HS-27A (cell line): Measurements from ENCODE around the gene CHST12.
A peak's percentile ranks its signal among the peaks of the same experiment; 100 is the strongest.
"Not testable (repeated sequence)": the region's sequence is repeated elsewhere in the genome, so short reads cannot be mapped to it uniquely, and the experiment has no call there.

Source experiments
- DNase-seq: peaks from one replicate; pipeline ENCODE4 v3.0.0-alpha.2; 2012; ENCODE audit warnings: low read depth, missing footprints

The CHST12 gene

GRCh38 chr7:2378125-2378524, 25.3 kb upstream of the CHST12 start:
- not testable (repeated sequence) for DNase-seq

GRCh38 chr7:2379161-2379560, 24.2 kb upstream of the CHST12 start:
- no peak for DNase-seq

DNA sequence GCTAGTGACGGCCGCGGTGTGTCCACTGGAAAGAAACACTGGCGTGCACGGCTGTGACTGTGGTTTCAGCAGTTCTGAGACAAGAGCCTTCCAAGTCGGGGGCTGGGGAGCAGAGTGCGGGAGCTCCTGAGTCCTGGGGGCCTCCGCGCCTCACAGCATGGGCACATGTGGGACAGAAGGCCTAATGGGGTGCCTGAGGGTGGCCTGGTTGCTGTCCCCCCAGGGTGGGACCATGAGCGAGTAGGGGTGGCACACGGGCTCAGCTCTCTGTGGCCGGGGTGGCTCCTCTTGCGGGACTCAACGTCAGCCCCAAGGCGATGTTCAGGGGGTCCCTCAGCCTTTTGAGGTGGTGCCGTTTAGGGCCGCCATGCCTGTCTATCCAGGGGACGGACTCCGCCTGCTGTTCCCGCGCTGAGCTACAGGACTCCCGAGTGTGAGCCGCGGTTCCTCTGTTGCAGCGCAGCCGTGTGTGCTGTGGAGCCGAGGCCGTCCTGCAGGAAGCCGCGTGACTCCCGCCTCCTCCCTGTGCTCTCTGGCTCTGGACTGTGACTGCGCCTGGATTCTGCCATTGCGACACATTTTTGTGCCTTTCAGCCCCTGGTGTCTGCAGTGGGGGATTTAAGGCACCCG, 23.5 kb upstream of the CHST12 start:
- no peak for DNase-seq

DNA sequence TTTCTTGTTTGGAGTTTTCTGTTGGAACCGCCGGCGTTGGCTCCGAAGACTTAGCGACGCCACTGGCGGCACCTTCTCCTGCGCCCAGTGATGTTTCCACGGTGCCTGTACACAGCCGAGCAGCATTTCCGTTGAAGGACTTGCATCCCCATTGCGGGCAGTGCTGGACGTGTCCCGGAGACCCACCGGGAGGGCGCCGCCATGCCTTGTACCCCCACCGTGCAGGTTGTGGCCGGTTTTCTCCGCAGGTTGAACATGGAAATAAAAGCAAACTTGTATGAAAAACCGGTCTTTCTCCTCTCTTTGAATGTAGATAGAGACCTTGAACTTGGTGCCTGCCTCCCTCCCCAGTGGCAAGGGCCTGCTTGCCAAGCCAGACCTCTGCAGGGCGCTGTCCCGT, 22.9 kb upstream of the CHST12 start:
- DNase-seq = no peak

DNA sequence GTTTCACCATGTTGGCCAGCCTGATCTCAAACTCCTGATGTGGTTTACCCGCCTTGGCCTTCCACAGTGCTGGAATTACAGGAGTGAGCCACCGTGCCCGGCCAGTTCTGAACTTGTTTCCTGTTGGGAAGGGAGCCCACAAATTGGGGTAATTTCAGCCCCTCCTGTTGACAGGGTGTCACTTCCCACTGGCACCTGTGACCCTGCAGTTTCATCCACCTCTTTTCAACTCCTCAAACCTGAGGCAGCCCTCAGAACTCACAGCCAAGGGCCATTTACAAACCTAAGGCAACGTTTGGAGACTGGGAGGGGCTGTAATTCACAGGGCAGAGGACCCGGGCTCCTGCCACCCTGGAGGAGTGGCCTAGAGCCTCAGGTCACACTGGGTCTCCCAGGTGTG, 22.2 kb upstream of the CHST12 start:
- DNase-seq = no peak

DNA sequence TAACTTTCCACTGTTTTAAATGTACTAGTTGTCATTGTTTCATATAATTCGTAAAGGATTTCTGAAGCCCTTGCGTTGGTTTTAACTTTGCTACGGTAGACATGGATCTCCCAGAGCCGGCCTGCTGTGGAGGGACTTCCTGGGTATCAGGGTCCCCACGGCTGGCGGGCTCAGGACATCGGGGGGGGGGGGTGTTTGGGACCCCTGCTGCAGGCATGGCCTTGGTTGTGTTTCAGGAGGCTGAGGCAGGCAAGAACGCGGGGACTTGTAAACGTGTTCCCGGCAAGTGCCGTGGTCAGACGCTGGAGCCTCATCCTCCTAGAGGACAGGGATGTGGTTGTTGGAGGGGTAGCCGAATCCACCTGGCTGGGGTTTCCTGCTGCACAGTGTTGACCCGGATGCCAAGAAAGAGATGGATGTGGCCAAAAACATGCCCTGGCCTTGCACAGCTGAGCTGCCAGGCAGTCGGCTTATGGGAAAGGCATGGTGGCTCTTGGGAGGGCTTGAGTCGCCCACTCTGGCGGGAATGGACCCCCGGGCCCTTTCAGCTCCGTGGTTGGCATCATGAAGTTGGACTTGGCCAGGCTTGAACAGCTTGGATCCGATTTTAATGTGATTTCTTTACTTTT, 21.4 kb upstream of the CHST12 start:
- no peak for DNase-seq

- no peak for DNase-seq
Observed at GRCh38 chr7:2383543-2384274, 19.7 kb upstream of the CHST12 start.

GRCh38 chr7:2384354-2385243, 18.8 kb upstream of the CHST12 start:
- DNase-seq = no peak

DNA sequence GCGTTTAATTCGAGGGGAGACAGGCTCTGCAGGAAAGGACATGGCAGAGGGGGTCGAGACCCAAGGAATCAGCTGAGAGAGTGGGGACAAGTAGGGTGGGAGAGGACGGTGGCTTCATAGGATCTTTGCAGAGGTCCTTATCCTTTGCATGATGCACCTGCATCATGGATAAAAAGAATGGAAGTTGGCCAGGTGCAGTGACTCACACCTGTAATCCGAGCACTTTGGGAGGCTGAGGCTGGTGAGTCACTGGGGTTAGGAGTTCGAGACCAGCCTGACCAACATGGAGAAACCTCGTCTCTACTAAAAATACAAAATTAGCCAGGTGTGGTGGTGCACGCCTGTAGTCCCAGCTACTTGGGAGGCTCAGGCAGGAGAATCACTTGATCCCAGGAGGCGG, 17.3 kb upstream of the CHST12 start:
- DNase-seq = not testable (repeated sequence)

DNA sequence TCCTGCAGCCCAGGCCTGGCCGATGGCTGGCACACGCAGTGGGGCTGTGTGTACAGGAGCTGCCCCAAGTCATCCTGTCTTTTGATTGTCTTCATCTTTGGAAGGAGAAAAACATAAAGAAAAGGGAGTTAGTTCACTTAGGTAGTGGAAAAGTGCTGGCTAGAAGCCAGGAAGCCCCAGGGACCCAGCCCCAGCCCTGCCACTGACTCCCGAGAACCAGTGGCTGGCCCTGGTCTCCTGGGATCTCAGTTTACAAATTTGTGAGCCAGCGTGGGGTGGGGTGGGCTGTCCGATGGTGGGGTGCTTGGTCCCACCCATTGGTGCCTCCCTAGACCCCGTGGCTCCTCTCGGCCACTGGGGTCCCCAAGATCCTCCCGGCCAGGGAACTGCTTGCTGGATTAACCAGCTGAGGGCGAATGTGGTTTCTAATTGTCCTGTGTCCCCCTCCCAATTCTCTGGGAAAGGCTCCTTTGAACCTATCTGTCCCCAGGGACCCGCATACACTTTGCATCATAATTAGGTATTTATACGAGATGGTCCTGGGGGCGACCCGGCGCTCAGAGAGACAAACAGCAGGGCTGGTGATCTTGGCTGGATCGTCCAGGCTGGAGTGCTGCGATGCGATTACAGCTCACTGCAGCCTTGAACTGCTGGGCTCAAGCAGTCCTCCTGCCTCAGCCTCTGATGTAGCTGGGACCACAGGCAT, 16.3 kb upstream of the CHST12 start:
- DNase-seq = no peak

GRCh38 chr7:2387897-2388636, 15.3 kb upstream of the CHST12 start:
- DNase-seq = no peak

DNA sequence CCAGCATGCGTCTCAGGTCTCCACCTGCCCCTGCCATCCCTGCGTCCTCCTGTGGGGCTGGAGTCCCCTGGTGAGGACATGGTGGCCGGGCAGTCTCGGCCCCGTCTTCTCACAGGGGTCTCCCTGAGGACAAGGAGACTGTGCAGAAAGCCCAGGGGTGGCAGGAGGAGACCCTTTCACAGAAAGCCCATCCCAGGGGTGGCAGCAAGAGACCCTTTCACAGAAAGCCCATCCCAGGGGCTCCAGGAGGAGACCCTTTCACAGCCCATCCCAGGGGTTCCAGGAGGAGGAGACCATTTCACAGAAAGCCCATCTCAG, 14.8 kb upstream of the CHST12 start:
- DNase-seq = no peak

DNA sequence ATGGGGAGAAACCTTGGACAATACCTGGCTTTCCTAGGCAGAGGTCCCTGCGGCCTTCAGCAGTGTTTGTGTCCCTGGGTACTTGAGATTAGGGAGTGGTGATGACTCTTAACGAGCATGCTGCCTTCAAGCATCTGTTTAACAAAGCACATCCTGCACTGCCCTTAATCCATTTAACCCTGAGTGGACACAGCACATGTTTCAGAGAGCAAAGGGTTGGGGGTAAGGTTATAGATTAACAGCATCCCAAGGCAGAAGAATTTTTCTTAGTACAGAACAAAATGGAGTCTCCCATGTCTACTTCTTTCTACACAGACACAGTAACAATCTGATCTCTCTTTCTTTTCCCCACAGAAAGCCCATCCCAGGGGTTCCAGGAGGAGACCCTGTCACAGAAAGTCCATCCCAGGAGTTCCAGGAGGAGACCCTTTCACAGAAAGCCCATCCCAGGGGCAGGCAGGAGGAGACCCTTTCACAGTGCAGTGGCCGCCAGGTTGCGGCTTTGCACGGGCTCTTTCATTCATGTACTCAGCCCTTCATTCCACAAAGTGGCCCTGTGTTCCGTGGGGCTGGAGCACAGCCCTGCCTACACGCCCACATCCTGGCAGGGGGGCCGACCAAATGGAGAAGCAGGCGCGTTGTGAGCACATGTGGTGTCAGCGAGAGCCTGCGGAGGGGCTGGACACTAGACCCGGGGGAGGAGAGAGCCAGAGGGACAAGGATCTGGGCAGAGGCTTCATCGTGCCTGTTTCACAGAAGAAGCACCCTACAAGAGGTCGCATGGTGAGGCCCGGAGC, 13.2 kb upstream of the CHST12 start:
- DNase-seq = not testable (repeated sequence)

DNA sequence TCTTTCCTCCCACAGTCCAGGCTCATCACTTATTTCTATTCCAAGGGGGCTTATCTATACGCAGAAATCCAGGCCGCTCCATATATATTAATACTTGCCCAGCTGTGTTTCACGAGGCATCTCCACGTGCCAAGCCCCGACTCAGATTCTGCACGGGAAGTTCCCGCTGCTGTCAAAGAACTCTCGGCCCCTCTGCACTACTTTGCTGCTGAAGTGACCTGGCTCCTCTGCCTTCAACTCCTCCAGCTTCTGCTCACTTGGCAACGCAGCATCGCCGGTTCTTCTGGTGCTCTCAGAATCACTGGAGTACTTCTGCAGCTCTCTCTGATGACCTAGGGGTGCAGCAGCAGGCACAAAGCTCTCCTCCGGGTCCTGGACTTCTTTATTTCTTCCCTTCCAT, 9.7 kb upstream of the CHST12 start:
- DNase-seq = no peak

DNA sequence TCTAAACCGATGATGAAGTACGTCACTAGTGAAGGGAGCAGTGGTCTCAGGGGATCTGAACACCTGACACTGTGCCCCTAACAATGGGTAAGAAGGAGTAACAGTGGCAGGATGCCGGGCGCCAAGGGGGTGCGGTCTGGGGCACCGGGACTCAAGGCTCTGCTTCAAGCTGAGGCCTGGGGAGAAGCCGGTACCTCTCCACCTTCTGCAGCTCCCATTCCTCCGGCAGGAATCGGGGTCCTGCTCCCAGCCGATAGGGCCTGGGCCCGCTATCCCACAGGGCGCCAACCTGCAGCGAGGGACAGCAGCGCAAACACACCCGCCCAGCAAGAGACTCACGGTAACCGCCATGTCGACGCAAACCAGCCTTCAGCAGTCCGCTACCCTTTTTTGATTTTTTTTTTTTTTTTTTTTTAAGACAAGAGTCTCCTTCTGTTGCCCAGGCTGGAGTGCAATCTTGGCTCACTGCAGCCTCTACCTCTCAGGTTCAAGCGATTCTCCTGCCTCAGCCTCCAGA, 8.8 kb upstream of the CHST12 start:
- DNase-seq = no peak

DNA sequence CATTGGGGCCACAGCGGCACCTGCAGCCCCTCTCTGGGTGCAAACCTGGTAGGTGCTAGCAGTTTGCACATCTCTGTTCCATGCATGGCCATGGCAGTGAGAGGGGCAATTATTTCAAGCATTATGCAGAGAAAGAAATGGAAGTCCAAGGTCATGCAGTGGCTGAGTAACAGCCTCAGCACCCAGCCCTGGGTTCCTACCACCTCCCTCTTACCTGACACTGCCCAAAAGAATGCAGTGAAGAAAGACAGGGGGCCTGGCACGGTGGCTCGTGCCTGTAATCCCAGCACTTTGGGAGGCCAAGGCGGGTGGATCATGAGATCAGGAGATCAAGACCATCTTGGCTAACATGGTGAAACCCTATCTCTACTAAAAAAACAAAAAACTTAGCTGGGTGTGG, 4.9 kb upstream of the CHST12 start:
- DNase-seq = no peak

GRCh38 chr7:2399848-2400587, 3.4 kb upstream of the CHST12 start:
- DNase-seq = peak; percentile 87

- DNase-seq = no peak
Observed at GRCh38 chr7:2402687-2403013, 761 bp upstream of the CHST12 start.
